Measurements from ENCODE around the gene GANAB.
"Not testable (repeated sequence)": the region's sequence is repeated elsewhere in the genome, so short reads cannot be mapped to it uniquely, and the experiment has no call there.

The GANAB gene

DNA sequence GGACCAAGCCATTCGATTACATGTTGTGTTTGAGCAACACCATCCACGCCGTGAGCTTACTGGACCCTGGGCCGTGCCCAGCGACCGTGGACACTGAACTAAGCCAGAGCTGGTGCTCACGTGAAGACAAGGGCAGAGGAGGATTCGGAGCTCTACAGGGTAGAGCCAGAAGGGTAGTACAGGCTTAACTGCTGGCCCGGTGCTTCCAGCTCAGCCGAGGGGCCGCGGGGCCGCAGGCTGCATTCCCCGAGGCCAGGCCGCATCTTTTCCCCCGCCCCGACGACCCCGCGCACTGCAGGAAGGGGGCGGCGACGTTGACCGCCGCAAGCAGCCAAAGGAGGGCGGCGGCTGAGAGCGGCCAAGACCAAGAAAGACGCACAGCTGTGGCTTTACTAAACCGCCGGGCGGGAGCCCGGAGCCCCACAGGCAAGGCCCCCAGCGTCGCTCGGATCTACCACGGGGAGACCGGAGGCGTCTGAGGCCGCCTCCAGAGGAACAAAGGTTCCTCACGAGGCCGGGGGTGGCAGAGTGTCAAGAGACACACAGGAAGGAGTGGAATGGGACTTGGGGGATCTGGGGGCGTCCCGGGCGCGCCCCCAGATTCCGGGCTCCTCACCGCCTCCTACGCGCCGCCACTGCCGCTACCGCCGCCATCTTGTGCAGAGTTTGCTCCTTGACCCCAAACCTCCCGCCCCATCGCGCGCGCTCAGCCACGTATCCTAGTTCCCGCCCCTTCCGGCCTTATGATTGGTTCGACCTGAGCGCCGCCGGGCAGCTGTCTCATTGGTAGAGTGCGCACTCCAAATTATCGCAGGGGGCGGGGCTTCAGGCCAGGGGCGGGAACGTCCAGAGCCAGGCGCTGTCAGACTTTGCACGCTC lies at the start of gene GANAB:
Gene GANAB (minus strand): TSS at position 668 of the 879 bp plus-strand sequence. CDS start 14 bp downstream, at position 654.
- in situ Hi-C loops (cut with MboI; ENCODE audit: low sequenced_read_pairs): no loop called here

DNA sequence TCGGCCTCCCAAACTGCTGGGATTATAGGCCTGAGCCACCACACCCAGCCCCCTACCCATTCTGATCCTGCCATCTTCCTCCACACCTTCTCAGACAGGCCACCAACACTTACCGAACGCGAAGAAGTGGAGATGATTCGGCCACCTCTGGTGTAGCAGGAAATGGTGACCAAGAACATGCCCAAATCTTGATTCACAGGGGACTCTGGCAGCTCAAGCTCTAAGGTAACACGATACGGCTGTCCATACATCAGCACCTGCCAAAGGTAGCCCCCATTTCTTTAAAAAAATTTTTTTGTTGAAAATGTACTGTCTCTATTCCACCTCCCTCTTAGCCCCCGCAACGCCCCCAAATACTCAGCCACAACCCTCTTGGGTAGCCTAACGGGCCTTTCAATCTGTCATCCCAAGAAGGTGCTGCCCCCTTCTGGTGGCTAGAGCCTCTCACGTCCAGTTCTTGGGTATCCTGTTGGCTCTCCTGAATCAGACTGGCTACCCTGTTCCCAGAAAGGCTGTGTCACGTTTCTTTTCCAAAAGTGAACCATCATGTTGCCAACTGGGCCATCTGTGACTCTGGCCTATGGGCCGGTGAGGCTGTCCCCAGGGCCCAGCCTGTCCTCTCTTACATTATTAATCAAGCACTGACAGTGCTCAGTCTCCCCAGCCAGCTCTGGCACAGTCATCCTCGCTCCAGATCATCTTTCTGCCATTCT lies 48.2 kb upstream of the GANAB start:
- in situ Hi-C loops (cut with MboI; ENCODE audit: low sequenced_read_pairs): loop anchor here (10.0 kb wide), 1 partner anchor 280 kb away; the partner anchor contains the start of gene SCGB1A1

DNA sequence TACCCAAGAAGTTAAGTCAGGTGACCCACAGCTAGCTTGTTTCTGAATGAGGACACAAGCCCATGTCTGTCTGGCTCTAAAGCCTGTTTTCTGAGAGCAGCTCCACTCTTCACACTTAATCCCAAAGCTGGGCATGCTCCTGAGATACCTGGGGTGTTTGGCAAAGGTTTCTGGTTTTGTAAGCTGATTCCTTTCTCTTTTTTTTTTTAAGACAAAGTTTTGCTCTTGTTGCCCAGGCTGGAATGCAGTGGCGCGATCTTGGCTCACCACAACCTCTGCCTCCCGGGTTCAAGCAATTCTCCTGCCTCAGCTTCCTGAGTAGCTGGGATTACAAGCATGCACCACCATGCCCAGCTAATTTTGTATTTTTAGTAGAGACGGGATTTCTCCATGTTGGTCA lies 47.2 kb upstream of the GANAB start:
- in situ Hi-C loops (cut with MboI; ENCODE audit: low sequenced_read_pairs): loop anchor here (10.0 kb wide), 1 partner anchor 279 kb away; the partner anchor contains the start of gene SCGB1A1

DNA sequence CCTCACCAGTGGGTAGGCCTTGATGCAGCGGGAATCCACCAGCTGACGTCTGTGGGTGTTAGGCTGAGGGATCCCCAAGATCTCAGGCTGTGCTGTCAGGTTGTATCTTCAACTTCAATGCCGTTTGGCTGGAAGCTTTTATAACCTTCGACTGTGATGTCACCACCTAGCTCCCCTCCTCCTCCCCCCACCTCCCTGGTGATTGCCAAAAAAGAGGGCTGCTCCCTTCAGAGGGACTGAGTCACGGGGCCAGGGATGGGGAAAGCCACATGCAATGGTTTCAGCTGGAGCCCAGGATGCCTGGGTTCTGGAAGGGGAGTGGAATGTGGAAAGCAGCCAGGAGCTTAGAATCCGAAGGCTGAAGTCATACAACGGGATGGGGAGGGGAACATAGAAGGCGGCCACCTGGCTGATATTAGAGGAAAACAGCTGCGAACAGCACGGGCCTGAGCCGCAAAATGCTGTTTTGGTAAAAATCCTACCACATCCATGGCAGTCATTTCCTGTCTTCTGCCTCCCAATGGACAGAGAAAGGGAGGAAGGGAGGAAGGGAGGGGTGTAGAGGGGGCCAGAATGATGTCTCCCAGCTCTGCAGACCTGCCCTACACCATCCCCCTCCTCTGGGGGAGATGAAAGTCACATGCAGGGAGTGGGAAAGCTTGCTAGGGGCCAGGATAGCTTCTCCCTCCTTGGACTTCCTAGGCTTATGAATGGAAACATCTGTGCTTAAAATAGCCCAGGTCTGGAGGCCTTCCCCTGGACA lies 43.2 kb upstream of the GANAB start, which contains the start of gene LRRN4CL:
Gene LRRN4CL (minus strand): TSS at position 110 of the 763 bp plus-strand sequence. CDS start 1,022 bp downstream, outside the sequence.
- in situ Hi-C loops (cut with MboI; ENCODE audit: low sequenced_read_pairs): loop anchor here (10.0 kb wide), 1 partner anchor 275 kb away; the partner anchor contains the start of gene SCGB1A1

DNA sequence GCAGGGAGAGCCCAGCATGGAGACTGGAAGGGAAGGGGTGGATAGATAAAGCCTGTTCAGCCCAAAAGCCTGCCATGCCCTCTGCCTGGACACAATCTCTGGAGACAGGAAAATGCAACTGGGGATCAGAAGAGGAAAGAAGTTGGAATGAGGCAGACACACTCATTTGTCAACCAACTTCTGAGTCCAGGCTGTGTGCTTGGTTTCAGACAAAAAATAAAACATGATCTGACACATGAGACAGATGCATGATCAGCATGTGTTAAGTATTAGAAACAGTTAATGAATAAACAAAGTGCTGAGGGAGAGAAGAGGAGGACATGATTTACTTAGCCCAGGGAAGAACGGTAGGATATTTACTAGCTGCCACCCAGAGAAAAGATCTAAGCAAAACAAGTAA lies 42.1 kb upstream of the GANAB start:
- in situ Hi-C loops (cut with MboI; ENCODE audit: low sequenced_read_pairs): no loop called here

DNA sequence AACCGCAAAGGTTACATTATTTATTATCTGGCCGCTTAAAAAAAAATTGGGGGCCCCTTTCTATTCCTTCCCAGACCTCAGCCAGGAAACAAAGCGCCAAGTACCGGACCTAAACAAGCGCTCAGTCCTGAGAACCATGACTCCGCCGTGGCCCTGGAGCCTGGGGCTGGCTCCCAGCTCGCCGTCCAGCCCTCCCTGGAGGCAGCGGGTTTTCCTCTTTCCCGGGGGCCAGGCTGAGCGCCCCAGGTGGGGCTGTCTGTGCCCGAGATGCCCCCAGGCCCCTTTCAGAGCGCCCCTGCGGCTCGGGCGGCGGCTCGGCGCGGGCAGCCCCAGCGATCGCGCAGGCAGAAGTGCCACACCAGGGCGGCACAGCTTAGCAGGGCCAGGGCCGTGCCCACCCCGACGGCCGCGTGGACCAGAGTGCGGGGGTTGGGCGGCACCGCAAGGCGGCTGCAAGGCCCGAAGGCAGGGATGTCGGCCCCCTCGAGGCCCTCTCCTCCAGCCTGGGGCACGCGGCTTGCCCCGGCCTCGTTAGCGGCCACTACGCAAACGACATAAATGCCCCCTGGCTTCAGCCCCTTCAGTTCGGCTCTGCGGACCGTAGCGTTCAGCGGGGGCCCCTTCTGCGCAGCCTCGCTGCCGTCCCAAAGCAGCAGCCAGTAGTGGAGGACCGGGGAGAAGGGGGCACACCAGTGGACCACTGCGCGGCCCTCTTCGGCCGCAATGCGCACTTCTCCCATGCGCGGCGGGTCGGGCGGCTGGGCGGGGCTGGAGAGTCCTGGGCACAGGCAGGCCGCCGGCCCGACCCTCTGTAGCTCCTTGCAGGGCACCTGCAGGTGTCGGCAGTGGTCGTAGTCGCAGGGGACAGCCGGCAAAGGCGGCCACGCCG lies 41.3 kb upstream of the GANAB start:
- in situ Hi-C loops (cut with MboI; ENCODE audit: low sequenced_read_pairs): no loop called here

DNA sequence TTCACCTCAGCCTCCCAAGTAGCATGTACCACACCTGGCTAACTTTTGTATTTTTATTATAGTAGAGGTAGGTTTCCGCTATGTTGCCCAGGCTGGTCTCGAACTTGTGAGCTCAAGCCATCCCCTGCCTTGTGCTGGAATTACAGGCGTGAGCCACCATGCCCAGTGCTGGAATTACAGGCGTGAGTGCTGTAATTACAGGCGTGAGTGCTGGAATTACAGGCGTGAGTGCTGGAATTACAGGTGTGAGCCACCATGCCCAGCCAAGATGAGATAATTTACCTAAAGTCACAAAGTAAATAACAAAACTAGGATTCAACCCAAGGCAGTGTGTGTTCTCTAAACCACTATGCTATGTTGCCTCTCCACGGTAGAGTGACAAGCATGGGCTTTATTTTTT lies 36.1 kb upstream of the GANAB start:
- in situ Hi-C loops (cut with MboI; ENCODE audit: low sequenced_read_pairs): no loop called here

DNA sequence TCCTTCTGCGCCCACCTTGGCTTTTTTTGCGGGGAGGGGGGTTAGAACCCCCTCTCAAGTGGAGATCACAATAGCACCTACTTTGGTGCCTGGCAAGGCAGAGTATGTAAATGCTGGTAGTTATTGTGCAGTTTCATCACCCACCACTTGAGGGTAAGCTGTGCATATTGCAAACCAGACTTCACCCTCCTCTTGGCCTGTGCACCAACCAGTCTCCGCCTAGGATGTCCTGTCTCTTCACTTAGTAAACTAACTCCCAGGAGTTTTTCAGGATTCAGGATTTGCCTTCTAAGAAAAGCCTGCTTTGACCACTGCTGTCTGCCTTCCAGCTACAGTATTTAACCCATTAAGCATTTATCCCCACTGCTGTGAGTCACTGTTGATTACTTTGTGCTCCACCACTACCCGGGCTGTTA lies 34.4 kb upstream of the GANAB start:
- in situ Hi-C loops (cut with MboI; ENCODE audit: low sequenced_read_pairs): no loop called here

DNA sequence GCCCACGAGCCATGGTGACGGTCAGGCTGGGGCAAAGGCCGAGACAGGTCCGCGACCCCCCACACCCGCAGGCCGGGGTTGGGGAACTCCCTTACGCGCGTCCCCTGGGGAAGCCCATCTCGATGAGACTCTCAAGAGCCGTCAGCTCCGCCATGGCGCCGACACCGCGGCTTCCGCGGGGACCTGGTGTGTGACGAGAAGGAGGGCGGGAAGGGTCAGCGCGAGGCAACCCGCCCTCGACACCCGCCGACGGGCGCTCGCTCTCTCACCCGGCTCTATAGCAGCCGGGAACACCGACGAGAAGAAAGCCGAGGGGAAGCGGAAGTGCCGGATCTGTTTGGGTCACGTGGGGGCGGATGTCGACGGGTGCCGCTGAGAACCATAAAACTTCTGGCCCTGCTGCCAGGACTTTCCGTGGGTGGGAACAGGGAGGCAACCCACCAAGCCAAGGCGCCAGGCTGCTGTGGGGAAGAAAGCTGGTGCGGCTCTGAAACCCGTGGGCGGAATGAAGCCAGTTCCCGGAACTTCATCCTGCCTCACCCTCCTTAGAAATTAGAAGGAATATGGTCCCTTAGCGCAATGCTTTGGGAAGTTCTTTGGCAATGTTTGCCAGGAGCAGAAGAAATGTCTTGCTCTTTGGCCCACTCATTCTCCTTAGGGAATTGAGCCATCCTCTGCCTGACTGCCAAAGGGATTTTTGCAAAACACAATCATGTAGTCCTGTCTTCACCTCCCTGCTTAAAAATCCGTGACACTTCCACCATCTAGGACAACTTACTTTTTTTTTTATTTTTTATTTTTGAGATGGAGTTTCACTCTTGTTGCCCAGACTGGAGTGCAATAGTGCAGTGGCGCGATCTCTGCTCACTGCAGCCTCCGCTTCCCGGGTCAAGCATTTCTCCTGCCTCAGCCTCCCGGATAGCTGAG lies 32.6 kb upstream of the GANAB start, which contains the start of gene UBXN1:
Gene UBXN1 (minus strand): TSS at position 304 of the 927 bp plus-strand sequence. CDS start 150 bp downstream, at position 154.
- in situ Hi-C loops (cut with MboI; ENCODE audit: low sequenced_read_pairs): no loop called here

DNA sequence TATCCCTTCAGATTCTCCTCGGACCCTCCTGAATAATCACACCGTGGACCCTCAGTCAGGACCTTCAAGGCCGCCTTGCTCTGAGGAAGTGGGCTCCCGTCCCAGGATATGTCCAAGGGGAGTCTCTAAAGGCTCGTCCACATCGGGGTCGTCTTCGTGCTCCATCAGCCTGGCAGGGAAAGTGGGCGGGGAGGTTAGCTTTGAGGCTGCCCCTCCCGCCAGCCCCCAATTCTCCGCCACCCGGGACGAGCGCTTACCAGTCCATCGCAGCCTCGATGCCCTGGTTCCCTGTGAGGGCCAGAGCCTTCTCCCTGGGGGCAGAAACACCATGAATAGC lies 32.0 kb upstream of the GANAB start:
- in situ Hi-C loops (cut with MboI; ENCODE audit: low sequenced_read_pairs): no loop called here

DNA sequence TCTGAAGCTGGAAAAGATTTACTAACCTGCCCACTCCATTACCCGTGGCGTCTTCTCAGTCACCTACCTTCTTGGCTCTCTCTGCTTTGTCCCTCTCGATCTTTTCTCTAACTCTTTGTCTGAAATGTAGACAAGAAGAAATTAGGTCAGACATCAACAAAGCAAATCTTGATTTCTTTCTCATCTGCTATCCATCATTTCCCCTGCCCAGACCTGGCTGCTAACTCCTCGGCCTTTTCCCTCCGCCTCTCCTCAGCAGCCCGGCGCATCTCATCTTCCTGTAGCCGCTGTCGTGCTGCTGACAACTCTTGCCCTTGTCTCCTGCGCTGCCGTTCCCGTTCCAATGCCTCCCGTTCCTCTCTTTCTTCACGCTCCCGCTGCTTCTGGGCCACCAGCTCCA lies 31.3 kb upstream of the GANAB start:
- in situ Hi-C loops (cut with MboI; ENCODE audit: low sequenced_read_pairs): no loop called here

DNA sequence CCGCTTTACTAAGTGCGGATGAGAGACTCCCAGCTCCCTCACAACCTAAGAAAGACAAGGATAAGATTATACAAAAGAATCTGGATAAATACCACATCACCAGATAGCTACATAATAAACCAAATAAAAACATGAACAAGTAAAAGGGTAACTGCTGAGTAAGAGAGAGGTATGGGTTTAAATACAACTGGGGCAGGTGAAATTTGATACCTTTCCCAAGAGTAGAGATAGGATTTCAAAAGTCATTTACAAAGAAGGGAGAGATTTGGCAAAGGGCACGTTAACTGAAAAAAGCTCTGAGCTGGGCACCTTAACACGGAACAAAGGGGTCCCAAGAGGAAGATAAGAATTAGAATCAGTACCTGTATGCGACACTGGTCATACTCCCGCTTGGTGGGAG lies 30.7 kb upstream of the GANAB start:
- in situ Hi-C loops (cut with MboI; ENCODE audit: low sequenced_read_pairs): no loop called here

DNA sequence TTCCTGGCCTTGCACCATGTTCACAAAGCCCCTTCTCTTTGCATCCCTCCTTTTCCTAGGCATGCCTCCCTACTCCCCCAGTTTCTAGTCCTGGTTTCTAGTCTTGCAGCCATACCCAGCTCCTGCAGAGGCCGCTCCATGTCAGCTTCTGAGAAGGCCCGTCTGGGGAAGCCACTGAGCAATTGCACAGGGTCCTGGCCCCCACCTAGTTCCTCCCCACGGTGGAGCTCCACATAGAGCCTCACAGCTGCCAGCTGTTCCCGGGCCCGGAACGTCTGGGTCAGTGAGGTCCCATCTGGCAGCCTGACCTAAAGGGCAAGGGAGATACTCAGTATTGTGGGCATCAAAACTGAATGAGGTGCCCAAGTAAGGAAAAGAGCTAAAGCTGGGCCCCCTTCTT lies 30.3 kb upstream of the GANAB start:
- in situ Hi-C loops (cut with MboI; ENCODE audit: low sequenced_read_pairs): no loop called here

DNA sequence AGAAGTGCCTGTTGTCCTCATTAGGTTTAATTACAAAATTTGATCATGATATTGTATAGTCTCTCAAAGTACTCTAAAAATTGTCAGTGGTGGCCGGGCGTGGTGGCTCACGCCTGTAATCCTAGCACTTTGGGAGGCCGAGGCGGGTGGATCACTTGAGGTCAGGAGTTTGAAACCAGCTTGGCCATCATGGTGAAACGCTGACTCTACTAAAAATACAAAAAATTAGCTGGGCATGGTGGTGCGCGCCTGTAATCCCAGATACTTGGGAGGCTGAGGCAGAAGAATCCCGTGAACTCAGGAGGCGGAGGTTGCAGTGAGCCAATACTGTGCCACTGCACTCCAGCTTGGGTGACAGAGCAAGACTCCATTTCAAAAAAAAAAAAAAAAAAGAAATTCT lies 29.0 kb upstream of the GANAB start:
- in situ Hi-C loops (cut with MboI; ENCODE audit: low sequenced_read_pairs): not testable (repeated sequence)

DNA sequence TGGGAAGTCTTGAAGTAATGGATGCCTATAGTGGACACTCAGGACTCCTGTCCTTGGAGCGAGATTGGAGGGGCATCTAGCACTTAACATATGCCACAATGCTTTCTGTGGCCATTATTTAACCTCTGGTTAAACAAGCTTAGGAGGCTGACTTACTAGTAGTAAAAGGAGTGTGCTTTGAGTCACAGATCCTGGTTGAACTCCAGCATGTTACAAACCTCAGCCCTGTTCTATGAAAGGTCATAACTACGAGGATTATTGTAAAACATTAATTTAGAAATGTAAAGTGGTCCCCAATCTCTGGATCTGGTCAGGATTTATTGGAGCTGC lies 26.7 kb upstream of the GANAB start:
- in situ Hi-C loops (cut with MboI; ENCODE audit: low sequenced_read_pairs): no loop called here

DNA sequence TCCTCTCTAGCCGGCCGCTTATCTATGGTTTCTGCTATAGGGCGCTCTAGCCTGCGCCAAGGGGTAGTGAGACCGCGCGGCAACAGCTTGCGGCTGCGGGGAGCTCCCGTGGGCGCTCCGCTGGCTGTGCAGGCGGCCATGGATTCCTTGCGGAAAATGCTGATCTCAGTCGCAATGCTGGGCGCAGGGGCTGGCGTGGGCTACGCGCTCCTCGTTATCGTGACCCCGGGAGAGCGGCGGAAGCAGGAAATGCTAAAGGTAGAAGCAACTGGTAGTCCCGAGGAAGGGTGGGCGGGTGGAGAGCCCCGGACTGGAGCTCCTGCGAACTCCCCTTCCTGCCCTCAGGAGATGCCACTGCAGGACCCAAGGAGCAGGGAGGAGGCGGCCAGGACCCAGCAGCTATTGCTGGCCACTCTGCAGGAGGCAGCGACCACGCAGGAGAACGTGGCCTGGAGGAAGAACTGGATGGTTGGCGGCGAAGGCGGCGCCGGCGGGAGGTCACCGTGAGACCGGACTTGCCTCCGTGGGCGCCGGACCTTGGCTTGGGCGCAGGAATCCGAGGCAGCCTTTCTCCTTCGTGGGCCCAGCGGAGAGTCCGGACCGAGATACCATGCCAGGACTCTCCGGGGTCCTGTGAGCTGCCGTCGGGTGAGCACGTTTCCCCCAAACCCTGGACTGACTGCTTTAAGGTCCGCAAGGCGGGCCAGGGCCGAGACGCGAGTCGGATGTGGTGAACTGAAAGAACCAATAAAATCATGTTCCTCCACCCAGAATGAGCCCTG lies 25.4 kb upstream of the GANAB start, which contains the start of the genes LBHD1 and UQCC3:
Gene LBHD1 (minus strand): TSS at position 660 of the 782 bp plus-strand sequence. CDS start 2,236 bp downstream, outside the sequence.
Gene UQCC3 (plus strand): TSS at position 66 of the 782 bp plus-strand sequence. CDS start 73 bp downstream, at position 139.
- in situ Hi-C loops (cut with MboI; ENCODE audit: low sequenced_read_pairs): no loop called here

DNA sequence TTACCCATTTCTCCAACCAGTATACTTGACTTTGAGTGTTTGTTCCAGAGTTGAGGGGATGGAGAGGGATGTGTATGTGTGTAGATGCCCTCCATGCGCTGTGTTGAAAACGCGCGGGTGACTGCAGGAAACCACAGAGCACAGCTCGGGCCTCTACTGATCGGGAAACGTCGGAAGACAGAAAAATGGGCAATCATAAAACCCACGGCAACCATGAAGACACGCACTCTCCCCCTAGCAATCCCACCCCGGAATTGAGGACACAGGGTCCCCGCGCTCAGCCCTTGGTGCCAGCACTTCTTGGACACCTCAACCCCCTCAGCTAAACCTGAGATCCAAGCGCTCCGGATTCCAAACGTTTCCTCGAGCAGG lies 24.8 kb upstream of the GANAB start:
- in situ Hi-C loops (cut with MboI; ENCODE audit: low sequenced_read_pairs): no loop called here

Data from HL-60/S4 treated with retinoic acid at 250 ng/mL for 4 days and 3 days (cell line).